CD1c-positive myeloid dendritic cell (primary cell): ENCODE data around the gene ELP4.
"Not testable (repeated sequence)": the region's sequence is repeated elsewhere in the genome, so short reads cannot be mapped to it uniquely, and the experiment has no call there.

Source experiments
- DNase-seq: peaks from one replicate; pipeline ENCODE4 v3.0.0-alpha.2; 2016; ENCODE audit errors: extremely low spot score

Gene ELP4

GRCh38 chr11:31542862-31543261 is 33.3 kb downstream of the ELP4 start:
- DNase-seq: no peak

GRCh38 chr11:31555938-31556337 is 46.4 kb downstream of the ELP4 start:
- no peak for DNase-seq

GRCh38 chr11:31558001-31558400 is 48.4 kb downstream of the ELP4 start:
- DNase-seq: no peak

GRCh38 chr11:31560842-31561476 is 51.4 kb downstream of the ELP4 start:
- no peak for DNase-seq

GRCh38 chr11:31564517-31564916 is 55.0 kb downstream of the ELP4 start:
- not testable (repeated sequence) for DNase-seq

GRCh38 chr11:31574133-31574532 is 64.6 kb downstream of the ELP4 start:
- DNase-seq: not testable (repeated sequence)

- DNase-seq: not testable (repeated sequence)
Measured at GRCh38 chr11:31575764-31576163, 66.2 kb downstream of the ELP4 start.

GRCh38 chr11:31579412-31579811 is 69.8 kb downstream of the ELP4 start:
- not testable (repeated sequence) for DNase-seq

GRCh38 chr11:31582697-31583096 is 73.1 kb downstream of the ELP4 start:
- no peak for DNase-seq

GRCh38 chr11:31598454-31598853 is 88.9 kb downstream of the ELP4 start:
- DNase-seq: no peak

- no peak for DNase-seq
Measured at GRCh38 chr11:31601635-31602282, 92.2 kb downstream of the ELP4 start.

GRCh38 chr11:31606893-31607292 is 97.3 kb downstream of the ELP4 start:
- no peak for DNase-seq

- DNase-seq: no peak
Measured at GRCh38 chr11:31607914-31608313, 98.3 kb downstream of the ELP4 start.

- DNase-seq: no peak
Measured at GRCh38 chr11:31608995-31609394, 99.4 kb downstream of the ELP4 start.

- no peak for DNase-seq
Measured at GRCh38 chr11:31610544-31610943, 101.0 kb downstream of the ELP4 start.

- no peak for DNase-seq
Measured at GRCh38 chr11:31617246-31617645, 107.7 kb downstream of the ELP4 start.

- no peak for DNase-seq
Measured at GRCh38 chr11:31619980-31620379, 110.4 kb downstream of the ELP4 start.

- no peak for DNase-seq
Measured at GRCh38 chr11:31620434-31620833, 110.9 kb downstream of the ELP4 start.

GRCh38 chr11:31625868-31626267 is 116.3 kb downstream of the ELP4 start:
- DNase-seq: no peak

GRCh38 chr11:31628111-31628510 is 118.5 kb downstream of the ELP4 start:
- DNase-seq: no peak

- DNase-seq: no peak
Measured at GRCh38 chr11:31636983-31637382, 127.4 kb downstream of the ELP4 start.

GRCh38 chr11:31640611-31641010 is 131.0 kb downstream of the ELP4 start:
- DNase-seq: no peak

- peak; percentile 3 for DNase-seq
Measured at GRCh38 chr11:31641477-31642062, 132.0 kb downstream of the ELP4 start.
